Astrocyte (in vitro differentiated cells and primary cell): Measurements from ENCODE around the gene VWA8.

ENCODE experiments used
- CTCF ChIP-seq: IDR thresholded peaks from 2 replicates; pipeline ENCODE4 v1.5.1; 2011; ENCODE audit warnings: low read depth, mild to moderate bottlenecking, inconsistent platforms, low read length, moderate library complexity; ENCODE audit not compliant: insufficient read depth
- EZH2 ChIP-seq: IDR thresholded peaks from 2 replicates; pipeline ENCODE4 v1.6.1; 2012; ENCODE audit warnings: mild to moderate bottlenecking, low read length, inconsistent platforms; ENCODE audit not compliant: insufficient read depth

DNA sequence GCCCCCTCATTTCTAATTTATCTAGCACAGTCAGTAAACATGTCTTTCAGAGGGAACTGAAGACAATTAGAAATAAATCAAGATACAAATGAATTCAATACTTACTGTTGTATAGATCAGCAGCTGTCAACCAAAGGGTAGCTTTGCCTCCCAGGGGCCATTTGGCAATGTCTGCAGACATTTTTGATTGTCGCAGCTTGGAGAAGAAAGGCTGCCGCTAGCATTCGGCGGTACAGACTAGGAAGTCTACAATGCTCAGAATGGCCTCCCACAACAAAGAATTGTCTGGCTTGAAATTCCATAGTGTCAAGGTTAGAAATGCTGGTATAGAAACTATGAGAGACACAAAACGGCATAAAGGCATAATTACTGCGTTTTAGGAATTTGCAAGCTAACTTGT is 412.0 kb downstream of the VWA8 start:
- no peak for TF ChIP-seq CTCF
- no peak for TF ChIP-seq EZH2
